ENCODE results near the gene MAP4K1.

MAP4K1 gene

DNA sequence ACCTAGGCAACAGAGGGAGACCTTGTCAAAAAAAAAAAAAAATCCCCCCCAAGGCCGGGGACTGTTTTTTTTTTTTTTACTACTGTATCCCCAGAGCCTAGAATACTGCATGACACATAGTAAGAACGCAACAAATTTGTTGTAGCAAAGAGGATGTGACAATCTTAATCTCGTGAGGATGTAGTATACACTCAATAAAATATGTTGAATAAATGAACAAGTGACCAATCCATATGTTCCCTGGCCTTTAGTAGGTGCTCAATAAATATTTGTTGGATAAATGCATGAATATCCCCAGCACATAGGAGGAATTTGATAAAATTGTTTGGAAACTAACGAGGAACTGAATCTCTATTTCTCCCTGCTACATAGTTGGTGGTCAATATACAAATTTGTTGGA, 75.7 kb downstream of the MAP4K1 start:
- H3K36me3 ChIP-seq (ENCODE audit: control insufficient read depth, insufficient read depth, low read length): no peaks in the 10 kb centered on the region
- no peaks in the 10 kb centered on the region for H3K4me1 ChIP-seq (ENCODE audit: control insufficient read depth, insufficient read depth, low read length, poor library complexity, severe bottlenecking)
- no peak overlapping the region for H3K4me3 ChIP-seq (ENCODE audit: extremely low read depth, insufficient read depth, low read length, poor library complexity, severe bottlenecking)
- WGBS, 2 experiments (ENCODE audit: insufficient coverage in 2 of 2): no CpG with 5 or more reads among the region's 4 CpGs
- no peaks in the 10 kb centered on the region for H3K9me3 ChIP-seq (ENCODE audit: control insufficient read depth, low read length)
- H3K27ac ChIP-seq (ENCODE audit: low read depth, low read length, severe bottlenecking): no peak overlapping the region

DNA sequence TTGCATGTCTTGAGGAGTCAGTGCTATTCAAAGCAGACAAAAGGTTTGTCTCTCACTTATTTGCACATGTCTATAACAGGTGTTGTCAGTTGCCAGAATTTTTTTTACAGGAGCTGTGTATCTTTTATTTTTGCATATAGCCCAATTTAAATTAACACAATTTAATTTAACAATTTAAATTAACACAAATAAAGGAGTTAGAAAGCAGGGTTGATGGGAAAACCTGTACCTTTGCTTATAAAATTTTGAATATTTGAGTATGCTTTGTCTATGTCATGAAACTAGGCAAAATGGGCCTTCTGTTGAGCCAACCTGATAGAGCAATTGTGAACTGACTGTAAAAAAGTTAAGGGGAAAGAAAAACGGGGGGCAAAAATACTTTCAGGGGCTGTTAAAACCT, 78.0 kb downstream of the MAP4K1 start:
- Histone ChIP-seq H3K9me3 (ENCODE audit: control insufficient read depth, low read length) (peaks cover 10% of the 10 kb centered on the region), H3K4me3 (ENCODE audit: extremely low read depth, insufficient read depth, low read length, poor library complexity, severe bottlenecking) (no peak overlapping the region), H3K4me1 (ENCODE audit: control insufficient read depth, insufficient read depth, low read length, poor library complexity, severe bottlenecking) (no peaks in the 10 kb centered on the region), H3K36me3 (ENCODE audit: control insufficient read depth, insufficient read depth, low read length) (no peaks in the 10 kb centered on the region), H3K27ac (ENCODE audit: low read depth, low read length, severe bottlenecking) (no peak overlapping the region)
- 20 to 40% methylated on average over 1 of the region's 1 CpG for whole genome bisulfite sequencing, 2 experiments (ENCODE audit: insufficient coverage in 2 of 2)

DNA sequence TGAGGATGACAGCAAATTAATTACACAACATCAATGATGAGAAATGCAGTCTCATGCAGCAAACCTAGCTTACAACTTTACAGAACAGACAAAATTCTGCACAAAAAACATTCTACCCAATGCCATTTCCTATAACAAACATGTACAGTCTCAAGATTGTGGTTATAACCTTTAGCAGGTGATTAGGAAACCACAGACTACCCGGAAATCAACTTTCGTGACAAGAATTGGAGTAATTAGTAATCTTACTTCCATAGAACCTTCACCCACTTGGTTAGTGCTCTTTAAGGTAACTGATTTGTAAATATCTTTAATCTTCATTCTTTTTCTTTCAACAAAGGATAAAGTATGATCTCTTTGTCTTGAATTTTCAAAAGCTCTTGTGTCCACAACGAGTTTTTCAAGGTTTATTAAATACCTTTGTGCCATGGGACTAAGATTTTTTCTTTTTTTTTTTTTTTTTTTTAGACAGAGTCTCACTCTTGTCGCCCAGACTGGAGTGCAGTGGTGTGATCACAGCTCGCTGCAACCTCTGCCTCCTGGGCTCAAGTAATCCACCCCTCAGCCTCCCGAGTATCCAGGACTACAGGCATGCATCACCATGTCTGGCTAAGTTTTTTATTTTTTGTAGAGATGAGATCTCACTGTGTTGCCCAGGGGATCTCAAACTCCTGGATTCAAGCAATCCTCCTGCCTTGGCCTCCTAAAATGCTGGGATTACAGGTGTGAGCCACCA, 78.8 kb downstream of the MAP4K1 start:
- H3K27ac ChIP-seq (ENCODE audit: low read depth, low read length, severe bottlenecking): no peak overlapping the region
- WGBS, 2 experiments (ENCODE audit: insufficient coverage in 2 of 2): 100% methylated on average over 1 to 2 of the region's 6 CpGs

DNA sequence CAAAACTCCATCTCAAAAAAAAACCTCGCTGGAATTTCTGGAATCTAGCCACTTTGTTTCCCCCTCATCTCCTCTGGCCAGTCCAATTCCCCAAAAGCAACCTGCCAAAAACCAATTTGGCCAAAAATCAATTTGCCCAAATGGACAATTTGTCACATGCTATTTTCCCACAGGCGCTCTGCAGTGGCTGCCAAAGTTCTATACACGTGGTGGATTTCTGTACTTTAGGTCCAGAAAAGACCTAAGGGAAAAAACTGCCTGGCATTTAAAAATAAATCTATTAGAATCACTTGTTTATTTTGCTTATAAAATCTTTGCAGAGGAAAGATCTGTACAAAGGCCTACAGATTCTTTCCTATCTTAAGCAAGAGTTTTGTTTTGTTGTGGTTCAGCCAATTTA, 79.4 kb downstream of the MAP4K1 start:
- H3K4me3 ChIP-seq (ENCODE audit: extremely low read depth, insufficient read depth, low read length, poor library complexity, severe bottlenecking): no peak overlapping the region
- no peak overlapping the region for H3K27ac ChIP-seq (ENCODE audit: low read depth, low read length, severe bottlenecking)
- peaks cover 16% of the 10 kb centered on the region for H3K9me3 ChIP-seq (ENCODE audit: control insufficient read depth, low read length)
- 86 to 93% methylated on average over 1 of the region's 3 CpGs for WGBS, 2 experiments (ENCODE audit: insufficient coverage in 2 of 2)
- H3K36me3 ChIP-seq (ENCODE audit: control insufficient read depth, insufficient read depth, low read length): no peaks in the 10 kb centered on the region
- no peaks in the 10 kb centered on the region for H3K4me1 ChIP-seq (ENCODE audit: control insufficient read depth, insufficient read depth, low read length, poor library complexity, severe bottlenecking)

More for the DNA sequence above, 78.8 kb downstream of the MAP4K1 start:
- Histone ChIP-seq H3K9me3 (ENCODE audit: control insufficient read depth, low read length) (peaks cover 16% of the 10 kb centered on the region), H3K4me1 (ENCODE audit: control insufficient read depth, insufficient read depth, low read length, poor library complexity, severe bottlenecking) (no peaks in the 10 kb centered on the region), H3K4me3 (ENCODE audit: extremely low read depth, insufficient read depth, low read length, poor library complexity, severe bottlenecking) (no peak overlapping the region), H3K36me3 (ENCODE audit: control insufficient read depth, insufficient read depth, low read length) (no peaks in the 10 kb centered on the region)
